ENCODE data around the gene DIAPH3. TPM values are rescaled to one million over a fixed set of nuclear protein-coding genes. Genes with fewer than 3 reads are reported as not detected.

Gene DIAPH3
- polyA plus RNA-seq, 3 donors: 0.04 to 0.09 TPM; not detected in 1

DNA sequence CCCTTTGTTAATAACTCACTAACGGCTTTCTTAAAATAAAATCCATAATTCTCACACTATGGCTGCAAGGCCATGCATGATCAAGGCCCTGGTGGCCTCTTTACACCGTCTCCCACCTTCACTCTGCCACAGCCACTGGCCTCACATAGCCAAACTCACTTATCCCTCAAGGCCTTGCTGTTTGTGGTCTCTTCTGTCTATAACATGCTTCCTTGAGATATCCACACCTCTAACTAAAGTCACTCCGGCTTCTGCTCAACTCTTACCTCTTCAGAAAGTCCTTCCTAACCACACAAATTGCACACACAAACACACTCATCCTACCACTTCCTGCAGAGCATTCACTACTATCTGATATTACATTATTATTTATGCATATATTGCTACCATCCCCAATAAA is 262.5 kb downstream of the DIAPH3 start:
- Mint-ChIP-seq H3K27ac (no peak overlapping the region), H3K27me3 (ENCODE audit: low read depth in 3 of 3) (no peaks in the 10 kb centered on the region), H3K4me3 (no peak overlapping the region), H3K4me1 (no peaks in the 10 kb centered on the region), H3K36me3 (peaks cover 0 to 6% of the 10 kb centered on the region in 2 donors), H3K9me3 (no peaks in the 10 kb centered on the region)
- intact Hi-C loops (cut with micrococcal nuclease): no loop called here
- Histone ChIP-seq H3K4me1 (ENCODE audit: control insufficient read depth in 1 of 2, insufficient read depth in 2 of 2, low read length in 2 of 2) (no peaks in the 10 kb centered on the region), H2AFZ (ENCODE audit: insufficient read depth, low read depth, low read length, poor library complexity, severe bottlenecking) (no peak overlapping the region), H3K27ac (ENCODE audit: low read depth in 1 of 2, low read length in 2 of 2) (no peak overlapping the region), H3K27me3 (ENCODE audit: control insufficient read depth in 2 of 2, insufficient read depth in 2 of 2, low read length in 2 of 2) (no peaks in the 10 kb centered on the region), H3K4me3 (replicated peaks in 1 of 3; ENCODE audit: low read depth in 2 of 3, low read length in 3 of 3) (no peak overlapping the region), H3K9ac (ENCODE audit: insufficient read depth, low read length, poor library complexity, severe bottlenecking) (no peak overlapping the region), H3K9me3 (replicated peaks in 1 of 2; ENCODE audit: control insufficient read depth in 1 of 2, insufficient read depth in 1 of 2, low read length in 2 of 2) (no peaks in the 10 kb centered on the region), H3K36me3 (replicated peaks in 1 of 2; ENCODE audit: control insufficient read depth in 1 of 2, insufficient read depth in 2 of 2, low read length in 2 of 2) (no peaks in the 10 kb centered on the region), H3K79me2 (ENCODE audit: insufficient read depth, low read length) (no peaks in the 10 kb centered on the region), H3K4me2 (replicated peaks; ENCODE audit: extremely low read depth, low read length, poor library complexity, severe bottlenecking) (no peak overlapping the region), H4K20me1 (ENCODE audit: insufficient read depth, low read length) (no peaks in the 10 kb centered on the region)
- TF ChIP-seq CTCF (IDR thresholded peaks at IDR 0.05): no peak
- no peak for DNase-seq
- WGBS (ENCODE audit: insufficient coverage): 87% methylated on average over 3 of the region's 3 CpGs

GRCh38 chr13:59898066-59898465 is 265.7 kb downstream of the DIAPH3 start:
- Histone ChIP-seq H3K4me1 (ENCODE audit: control insufficient read depth in 1 of 2, insufficient read depth in 2 of 2, low read length in 2 of 2) (no peaks in the 10 kb centered on the region), H3K79me2 (ENCODE audit: insufficient read depth, low read length) (no peaks in the 10 kb centered on the region), H3K4me3 (replicated peaks in 1 of 3; ENCODE audit: low read depth in 2 of 3, low read length in 3 of 3) (no peak overlapping the region), H4K20me1 (ENCODE audit: insufficient read depth, low read length) (no peaks in the 10 kb centered on the region), H3K9me3 (replicated peaks in 1 of 2; ENCODE audit: control insufficient read depth in 1 of 2, insufficient read depth in 1 of 2, low read length in 2 of 2) (no peaks in the 10 kb centered on the region), H2AFZ (ENCODE audit: insufficient read depth, low read depth, low read length, poor library complexity, severe bottlenecking) (no peak overlapping the region), H3K27ac (ENCODE audit: low read depth in 1 of 2, low read length in 2 of 2) (no peak overlapping the region), H3K27me3 (ENCODE audit: control insufficient read depth in 2 of 2, insufficient read depth in 2 of 2, low read length in 2 of 2) (no peaks in the 10 kb centered on the region), H3K9ac (ENCODE audit: insufficient read depth, low read length, poor library complexity, severe bottlenecking) (no peak overlapping the region), H3K4me2 (replicated peaks; ENCODE audit: extremely low read depth, low read length, poor library complexity, severe bottlenecking) (no peak overlapping the region), H3K36me3 (replicated peaks in 1 of 2; ENCODE audit: control insufficient read depth in 1 of 2, insufficient read depth in 2 of 2, low read length in 2 of 2) (no peaks in the 10 kb centered on the region)
- Mint-ChIP-seq H3K4me3 (no peak overlapping the region), H3K4me1 (no peaks in the 10 kb centered on the region), H3K27me3 (ENCODE audit: low read depth in 3 of 3) (no peaks in the 10 kb centered on the region), H3K9me3 (no peaks in the 10 kb centered on the region), H3K36me3 (peaks cover 0 to 6% of the 10 kb centered on the region in 2 donors), H3K27ac (no peak overlapping the region)
- TF ChIP-seq CTCF (IDR thresholded peaks at IDR 0.05): no peak
- WGBS (ENCODE audit: insufficient coverage): no CpG with 5 or more reads among the region's 2 CpGs
- no peak for DNase-seq
- intact Hi-C loops (cut with micrococcal nuclease): no loop called here

Data from CD14-positive monocyte (primary cell).